GM18511 (cell line): ENCODE measurements around the gene GRK1.
"Not testable (repeated sequence)": the region's sequence is repeated elsewhere in the genome, so short reads cannot be mapped to it uniquely, and the experiment has no call there.

ENCODE experiments used
- ATAC-seq: cut with Tn5 transposase; IDR thresholded peaks from one replicate; pipeline ENCODE4 v1.9.1; 2021; ENCODE audit warnings: mild to moderate bottlenecking, moderate library complexity; ENCODE audit not compliant: unreplicated experiment

Gene GRK1

DNA sequence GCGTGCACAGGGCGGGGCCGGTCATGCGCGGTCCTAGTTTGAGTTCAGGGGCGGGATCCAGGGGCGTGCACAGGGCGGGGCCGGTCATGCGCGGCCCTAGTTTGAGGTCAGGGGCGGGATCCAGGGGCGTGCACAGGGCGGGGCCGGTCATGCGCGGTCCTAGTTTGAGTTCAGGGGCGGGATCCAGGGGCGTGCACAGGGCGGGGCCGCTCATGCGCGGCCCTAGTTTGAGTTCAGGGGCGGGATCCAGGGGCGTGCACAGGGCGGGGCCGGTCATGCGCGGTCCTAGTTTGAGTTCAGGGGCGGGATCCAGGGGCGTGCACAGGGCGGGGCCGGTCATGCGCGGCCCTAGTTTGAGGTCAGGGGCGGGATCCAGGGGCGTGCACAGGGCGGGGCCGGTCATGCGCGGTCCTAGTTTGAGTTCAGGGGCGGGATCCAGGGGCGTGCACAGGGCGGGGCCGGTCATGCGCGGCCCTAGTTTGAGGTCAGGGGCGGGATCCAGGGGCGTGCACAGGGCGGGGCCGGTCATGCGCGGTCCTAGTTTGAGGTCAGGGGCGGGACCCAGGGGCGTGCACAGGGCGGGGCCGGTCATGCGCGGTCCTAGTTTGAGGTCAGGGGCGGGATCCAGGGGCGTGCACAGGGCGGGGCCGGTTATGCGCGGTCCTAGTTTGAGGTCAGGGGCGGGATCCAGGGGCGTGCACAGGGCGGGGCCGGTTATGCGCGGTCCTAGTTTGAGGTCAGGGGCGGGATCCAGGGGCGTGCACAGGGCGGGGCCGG, 58.5 kb downstream of the GRK1 start:
- not testable (repeated sequence) for ATAC-seq

DNA sequence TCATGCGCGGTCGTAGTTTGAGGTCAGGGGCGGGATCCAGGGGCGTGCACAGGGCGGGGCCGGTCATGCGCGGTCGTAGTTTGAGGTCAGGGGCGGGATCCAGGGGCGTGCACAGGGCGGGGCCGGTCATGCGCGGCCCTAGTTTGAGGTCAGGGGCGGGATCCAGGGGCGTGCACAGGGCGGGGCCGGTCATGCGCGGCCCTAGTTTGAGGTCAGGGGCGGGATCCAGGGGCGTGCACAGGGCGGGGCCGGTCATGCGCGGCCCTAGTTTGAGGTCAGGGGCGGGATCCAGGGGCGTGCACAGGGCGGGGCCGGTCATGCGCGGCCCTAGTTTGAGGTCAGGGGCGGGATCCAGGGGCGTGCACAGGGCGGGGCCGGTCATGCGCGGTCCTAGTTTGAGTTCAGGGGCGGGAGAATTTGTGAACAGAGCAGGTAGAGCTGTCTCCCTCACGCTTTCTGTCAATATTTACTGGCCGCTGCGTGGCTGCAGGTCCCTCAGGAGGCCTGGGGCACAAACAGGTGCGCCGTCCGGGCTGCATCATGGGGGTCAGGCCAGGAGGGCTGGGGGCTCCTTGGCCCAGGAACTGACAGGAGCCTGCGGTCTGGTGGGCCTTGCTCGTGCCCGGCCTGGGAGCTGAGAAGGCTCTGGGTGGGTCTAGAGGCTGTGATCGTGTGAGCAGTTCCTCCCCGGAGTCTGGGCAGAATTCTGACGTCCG, 59.2 kb downstream of the GRK1 start:
- ATAC-seq, result not testable (repeated sequence)

DNA sequence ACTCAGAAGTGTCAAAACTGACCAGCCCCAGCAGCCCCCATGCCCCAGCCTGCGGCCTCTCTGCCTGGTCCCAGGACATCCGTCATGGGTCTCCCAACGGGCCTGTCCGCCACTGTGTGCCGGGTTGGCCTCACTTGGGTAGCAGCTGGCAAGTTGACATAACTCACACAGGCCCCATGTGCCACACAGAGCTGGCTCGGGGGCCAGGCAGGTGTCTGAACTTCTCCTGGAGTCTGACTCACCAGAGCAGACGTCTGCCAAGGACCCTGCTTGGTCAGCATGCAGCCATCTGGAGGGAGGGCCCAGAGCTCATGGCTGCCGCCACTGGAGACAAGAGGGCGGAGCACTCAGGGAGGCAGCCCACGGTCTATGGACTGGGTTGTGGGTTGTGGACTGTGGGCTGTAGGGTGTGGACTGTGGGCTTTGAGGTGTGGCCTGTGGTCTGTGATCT, 60.0 kb downstream of the GRK1 start:
- no peak for ATAC-seq

DNA sequence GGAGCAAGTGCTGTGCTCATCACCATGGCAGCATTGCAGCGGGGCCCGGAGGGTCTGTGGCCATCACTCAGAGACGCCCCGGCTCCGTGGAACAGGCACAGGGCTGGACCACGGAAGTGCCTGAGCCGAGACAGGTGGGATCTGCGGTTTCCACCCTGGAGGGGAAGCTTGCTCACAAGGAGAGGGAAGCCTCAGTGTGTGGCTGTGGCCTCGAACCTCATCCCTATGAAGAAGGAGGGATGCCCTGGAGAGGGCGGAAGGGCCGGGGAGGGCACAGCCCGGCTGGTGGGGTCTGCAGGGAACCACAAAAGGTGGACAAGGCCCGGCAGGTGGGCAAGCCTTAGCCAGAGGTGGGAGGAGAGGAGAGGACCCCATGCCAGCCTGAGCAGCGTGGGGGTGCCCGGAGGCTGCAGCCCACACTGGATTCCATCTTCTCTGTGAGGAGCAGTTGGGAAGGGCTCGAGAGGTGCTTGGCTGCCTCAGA, 61.6 kb downstream of the GRK1 start:
- ATAC-seq, result no peak

DNA sequence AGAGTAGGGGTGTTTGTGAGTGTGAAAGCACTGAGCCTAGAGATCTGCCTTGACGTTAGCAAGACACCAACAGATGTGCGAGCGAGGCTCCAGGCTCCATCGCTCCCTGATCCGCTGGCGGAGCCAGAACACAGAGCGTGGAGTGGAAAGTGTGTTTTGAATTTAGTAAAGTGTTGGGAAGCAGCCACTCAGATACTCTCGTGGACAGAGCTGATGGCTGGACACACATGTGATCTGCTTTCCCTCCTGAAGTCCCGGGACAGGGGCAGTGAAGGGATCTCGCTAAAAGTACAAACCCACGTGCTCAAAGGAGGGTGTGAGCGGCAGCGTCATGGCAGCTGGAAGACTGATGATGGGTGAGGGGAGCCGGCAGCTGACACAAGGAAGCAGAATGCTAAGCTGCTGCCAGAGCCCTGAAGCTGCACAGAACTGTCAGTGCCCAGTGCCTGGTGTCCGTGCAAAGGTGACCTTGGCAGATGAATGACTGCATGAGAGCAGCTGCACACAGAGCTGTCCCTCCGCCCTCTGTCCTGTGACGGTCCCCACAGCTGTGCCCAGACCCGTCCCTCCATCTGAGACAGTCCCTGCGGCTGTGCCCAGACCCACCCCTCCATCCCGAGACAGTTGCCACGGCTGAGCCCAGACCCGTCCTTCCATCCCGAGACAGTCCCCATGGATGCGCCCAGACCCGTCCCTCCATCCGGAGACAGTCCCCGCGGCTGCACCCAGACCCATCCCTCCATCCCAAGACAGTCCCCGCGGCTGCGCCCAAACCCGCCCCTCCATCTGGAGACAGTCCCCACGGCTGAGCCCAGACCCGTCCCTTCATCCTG, 62.4 kb downstream of the GRK1 start:
- no peak for ATAC-seq

DNA sequence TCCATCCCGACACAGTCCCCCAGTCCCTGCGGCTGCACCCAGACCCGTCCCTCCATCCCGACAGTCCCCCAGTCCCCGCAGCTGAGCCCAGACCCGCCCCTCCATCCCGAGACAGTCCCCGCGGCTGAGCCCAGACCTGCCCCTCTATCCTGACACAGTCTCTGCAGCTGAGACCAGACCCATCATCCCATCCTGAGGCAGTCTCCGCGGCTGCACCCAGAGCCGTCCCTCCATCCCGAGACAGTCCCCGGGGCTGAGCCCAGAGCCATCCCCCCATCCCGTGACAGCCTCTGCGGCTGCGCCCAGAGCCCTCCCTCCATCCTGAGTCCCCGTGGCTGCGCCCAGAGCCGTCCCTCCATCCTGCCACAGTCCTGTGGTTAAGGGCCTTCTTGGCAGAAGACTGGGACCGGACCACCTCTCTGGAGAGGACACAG, 63.3 kb downstream of the GRK1 start:
- ATAC-seq, result no peak

DNA sequence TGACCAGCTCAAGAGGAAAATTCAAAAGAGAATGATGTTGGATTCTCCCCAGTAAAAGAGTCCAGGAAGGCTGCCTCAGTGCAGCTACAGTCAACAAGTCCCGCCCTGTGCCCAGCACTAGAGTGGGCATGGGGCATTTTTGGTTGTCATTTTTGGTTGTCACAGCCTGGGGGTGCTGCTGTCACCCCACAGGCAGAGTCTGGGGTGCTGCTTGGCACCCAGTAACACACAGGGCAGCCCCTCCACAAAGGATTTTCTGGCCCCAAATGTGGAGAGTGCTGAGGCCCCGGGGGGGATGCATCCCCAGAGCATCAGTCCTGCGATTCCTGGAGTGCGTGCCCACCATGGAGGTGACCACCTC, 63.8 kb downstream of the GRK1 start:
- ATAC-seq, result no peak

DNA sequence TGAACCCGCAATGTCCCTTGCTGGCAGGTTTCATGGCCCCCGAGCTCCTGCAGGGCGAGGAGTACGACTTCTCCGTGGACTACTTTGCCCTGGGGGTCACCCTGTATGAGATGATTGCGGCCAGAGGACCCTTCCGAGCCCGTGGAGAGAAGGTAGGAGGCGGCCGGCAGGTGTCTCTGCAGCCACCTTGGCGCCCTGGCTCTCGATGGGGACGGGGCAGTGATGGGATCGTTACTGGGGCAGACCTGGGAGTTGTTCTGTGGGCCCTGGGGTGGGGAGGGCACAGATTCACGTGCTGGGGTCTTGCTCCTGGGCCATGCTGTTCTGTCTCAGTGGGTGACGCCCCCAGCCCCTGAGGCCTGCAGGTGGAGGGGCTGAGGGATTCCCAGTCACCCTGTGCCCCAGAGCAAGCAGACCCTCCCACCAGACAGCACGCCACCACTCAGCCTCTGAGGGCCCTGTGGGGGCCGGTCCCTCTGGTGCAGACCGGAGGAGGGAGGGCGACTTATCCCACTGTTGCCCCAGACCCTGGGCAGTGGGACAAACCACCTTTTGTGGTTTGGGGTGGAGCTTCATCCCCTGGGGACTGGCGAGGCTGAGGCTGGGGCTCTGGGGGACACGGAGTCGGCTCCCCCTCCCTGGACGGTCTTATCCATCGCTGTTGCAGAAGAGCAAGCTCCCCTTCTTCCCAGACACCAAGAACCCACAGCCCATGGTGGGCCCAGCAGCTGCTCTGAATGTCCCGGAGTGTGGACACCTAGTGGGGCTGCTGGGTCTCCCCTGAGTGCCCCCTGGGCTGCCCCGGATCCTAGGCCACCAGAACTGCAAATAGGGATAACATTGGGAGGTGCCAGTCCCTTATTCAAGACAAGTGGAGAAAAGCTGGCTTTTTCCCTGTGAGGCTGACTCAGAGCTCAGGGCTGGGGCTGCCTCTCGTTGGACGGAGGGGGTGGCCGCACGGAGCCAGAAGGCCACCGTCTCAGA, 64.5 kb downstream of the GRK1 start:
- no peak for ATAC-seq

DNA sequence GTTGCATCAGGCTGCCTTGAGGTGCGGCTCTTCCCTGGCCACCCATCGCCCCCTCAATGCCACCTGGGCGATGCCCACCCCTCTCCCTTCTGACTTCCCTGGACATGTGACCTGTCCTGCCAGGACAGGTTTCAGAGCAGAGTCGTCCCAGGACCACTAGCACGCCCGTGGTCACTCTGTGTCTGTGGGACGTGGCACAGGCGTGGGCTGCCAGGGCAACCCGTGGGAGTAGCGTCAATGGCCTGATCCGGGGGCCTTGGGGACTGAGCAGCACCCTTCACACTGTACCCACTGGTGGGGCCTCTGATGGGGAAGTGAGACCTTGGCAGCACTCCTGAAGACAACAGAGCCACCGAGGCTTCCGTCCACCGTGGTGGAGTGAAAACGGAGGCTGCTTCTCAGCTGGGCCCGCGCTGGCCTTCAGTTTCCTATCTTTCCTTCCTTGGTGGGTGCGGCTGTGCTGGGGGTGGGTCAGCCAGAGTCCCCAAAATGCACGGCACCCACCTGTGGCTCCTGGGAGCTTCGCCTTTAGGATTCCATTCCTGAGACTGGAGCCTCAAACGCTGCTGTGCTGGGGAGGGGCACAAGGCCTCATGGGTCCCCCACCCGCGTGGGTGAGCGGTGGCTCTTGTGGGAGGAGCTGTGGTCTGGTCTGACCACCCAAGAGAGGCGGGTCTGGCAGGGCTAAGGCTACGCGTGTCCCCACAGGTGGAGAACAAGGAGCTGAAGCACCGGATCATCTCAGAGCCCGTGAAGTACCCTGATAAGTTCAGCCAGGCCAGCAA, 65.3 kb downstream of the GRK1 start:
- no peak for ATAC-seq

DNA sequence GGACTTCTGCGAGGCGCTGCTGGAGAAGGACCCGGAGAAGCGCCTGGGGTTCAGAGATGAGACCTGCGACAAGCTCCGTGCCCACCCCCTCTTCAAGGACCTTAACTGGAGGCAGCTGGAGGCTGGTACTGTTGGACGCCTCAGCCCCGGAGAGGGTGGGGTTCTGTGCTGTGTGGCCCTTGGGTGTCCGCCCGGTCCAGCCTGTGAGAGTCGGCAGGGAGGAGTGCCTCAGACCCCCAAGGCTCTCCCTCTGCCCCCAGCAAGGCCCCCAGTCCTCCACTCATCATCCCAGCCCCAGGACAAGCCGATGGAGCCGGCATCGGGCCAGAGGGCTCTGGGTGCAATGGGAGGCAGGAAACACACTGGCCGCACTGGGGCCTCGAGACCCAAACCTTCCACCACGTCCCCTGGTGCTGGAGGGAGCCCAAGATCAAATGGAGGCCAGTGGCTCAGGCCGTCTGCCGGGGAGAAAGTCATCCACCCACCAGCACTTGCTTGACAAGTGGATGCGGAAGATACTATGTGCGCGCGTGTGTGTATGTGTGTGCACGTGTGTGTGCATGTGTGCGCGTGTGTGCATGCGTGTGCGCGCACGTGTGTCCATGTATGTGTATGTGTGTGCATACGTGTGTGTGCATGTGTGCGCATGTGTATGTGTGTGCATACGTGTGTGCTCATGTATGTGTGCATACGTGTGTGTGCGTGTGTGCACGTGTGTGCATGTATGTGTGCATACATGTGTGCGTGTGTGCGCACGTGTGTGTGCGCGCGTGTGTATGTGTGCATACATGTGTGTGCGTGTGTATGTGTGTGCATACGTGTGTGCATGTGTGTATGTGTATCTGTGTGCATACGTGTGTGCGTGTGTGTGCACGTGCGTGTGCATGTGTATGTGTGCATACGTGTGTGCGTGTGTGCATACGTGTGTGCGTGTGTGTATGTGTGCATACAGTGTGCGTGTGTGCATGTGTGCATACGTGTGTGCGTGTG, 66.2 kb downstream of the GRK1 start:
- ATAC-seq, result no peak

DNA sequence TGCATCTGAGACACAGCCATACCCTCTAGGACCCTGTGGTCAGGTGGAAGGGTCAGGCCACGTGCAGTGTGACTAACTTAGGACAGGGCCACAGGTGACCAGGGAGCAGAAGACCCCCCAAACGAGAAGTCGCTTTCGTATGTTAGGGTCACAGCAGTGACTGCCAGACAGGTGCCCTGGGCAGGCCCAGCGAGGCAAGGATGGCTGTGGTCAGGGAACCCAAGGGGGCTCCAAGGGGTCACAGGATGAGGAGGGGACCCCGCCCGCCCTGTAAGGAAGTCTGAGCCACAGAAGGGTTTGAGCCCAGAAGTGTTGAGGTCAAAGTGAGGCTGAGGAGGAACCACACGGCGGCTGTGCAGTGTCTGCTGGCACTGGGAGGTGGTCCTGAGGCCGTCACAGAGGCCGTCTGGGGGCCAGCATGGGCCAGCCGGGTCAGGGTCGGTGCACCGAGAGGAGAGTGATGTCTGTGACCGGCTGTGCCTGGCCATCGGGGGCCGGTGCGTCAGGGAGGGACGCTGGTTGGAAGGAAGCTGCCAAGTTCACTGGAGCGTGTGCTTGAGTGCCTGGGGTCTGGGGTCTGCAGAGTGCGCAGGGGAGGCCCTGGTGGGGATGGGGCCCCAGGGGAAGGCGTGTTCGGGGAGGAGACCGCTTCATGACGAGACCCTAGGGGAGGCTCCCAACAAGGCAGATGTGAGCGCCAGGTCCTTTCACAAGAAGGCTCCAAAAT, 67.2 kb downstream of the GRK1 start:
- no peak for ATAC-seq

DNA sequence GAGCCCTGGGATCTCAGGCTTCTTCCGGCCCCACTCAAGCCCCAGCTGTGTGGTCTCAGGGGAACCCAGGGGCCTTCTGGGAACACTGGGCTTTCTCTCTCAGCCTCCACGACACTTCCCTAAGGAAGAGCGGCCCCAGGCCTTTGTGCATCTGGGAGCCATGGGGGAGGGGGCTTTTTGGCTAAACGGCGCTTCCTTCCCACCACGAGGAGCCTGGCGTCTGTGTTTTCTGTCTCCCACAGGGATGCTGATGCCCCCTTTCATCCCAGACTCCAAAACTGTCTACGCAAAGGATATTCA, 67.8 kb downstream of the GRK1 start:
- no peak for ATAC-seq

DNA sequence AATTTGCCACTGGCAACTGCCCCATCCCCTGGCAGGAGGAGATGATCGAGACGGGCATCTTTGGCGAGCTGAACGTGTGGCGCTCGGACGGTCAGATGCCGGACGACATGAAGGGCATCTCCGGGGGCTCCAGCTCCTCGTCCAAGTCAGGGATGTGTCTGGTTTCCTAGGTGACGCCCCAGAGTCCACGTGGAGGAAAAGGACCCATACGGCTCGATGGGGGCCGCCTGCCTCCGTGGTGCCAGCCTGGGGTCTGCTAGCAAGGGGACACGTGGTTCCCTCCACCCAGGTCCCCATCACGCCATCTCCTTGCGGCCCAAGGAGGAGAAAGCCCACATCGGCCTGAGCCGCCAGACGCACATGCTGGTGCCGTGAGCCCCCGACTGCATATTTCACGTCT, 68.2 kb downstream of the GRK1 start:
- ATAC-seq, result no peak

DNA sequence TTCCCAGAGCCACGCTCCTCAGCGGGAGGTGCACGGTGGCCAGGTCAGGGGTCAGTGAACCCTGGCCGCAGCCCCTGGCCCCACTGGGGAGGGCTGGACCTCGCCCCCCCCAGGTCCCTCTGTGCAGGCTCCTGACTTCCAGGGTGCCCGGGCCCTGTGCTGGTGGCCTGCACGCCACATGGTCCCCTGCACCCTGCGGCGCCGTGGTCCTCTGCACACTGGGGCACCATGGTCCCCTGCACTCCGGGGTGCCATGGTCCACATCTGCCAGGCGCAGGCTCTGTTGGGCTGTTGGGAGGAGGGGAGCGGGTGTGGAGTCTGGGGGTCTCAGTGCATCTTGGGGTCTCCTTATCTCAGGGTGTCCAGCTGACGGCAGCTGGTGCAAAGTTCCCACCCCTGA, 68.7 kb downstream of the GRK1 start:
- ATAC-seq, result no peak

DNA sequence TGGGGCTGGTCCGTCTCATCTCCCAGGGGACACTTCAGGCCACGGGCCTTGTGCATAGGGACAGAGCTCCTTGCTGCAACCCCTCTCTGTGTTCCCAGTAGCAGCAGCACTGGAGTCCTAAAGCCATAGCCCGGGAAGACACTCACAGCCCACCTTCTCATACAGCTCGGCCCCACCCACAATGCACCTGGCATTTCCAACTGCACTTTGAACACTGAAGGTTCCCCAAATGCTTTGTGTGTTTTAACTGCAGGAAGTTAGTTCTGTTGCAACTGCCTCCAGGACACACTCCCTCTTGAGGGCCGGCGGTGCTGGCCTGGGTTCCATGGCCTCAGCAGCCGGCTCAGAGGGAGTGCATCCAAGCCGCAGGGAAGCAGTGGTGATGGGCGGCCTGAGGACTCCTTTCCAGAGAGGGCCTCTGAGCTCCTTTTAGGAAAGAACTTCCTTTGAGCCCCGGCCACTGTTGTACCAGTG, 69.3 kb downstream of the GRK1 start:
- ATAC-seq, result no peak

DNA sequence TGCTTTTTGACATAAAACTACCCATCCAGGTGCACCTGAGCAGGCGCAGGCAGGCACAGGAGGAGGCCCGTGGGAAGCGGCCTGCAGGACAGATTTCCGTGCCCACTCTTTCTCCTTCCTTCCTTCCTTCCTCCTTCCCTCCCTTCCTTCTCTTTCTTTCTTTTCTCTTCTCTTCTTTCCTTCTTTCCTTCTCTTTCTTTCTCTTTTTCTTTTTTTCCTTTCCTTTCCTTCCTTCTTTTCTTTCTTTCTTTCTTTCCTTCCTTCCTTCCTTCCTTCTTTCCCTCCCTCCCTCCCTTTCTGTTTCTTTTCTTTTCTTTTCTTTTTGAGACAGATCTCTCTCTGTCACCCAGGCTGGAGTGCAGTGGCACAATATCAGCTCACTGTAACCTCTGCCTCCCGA, 70.8 kb downstream of the GRK1 start:
- no peak for ATAC-seq

DNA sequence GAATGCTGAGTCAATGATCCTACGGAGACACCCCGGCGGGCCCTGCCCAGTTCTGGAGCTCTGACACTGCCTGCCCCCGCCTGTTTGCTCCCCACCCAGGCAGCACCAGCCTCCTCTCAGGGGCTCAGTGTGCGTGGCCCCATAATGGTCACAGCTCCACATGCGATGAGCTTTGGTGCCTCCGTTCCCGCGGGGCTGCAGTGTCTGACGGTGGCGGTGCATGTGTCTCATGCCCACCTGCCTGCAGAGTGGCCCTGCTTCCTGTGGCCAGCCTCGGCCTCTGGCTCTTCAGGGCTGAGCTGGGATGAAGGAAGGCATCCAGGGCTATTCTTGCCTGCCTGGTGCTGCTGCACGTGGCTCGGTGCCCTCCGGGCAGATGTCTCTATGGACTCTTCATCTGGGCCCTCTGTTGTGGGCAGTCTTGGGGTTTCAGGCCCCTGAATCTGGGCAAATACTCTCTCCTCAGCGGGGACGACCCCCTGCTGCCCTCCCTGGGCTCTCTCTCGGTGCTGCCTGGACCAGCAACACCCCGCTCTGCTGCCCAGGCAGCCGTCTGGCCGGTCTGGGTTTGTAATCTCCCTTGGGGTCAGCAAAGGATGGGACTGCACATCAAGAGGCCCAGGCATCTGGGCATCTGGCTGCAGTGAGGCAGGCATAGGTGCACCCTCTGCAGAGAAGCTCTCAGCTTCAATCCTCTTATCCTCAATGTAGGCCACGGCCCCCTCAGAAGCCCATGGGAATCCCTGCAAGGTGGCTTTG, 72.7 kb downstream of the GRK1 start:
- no peak for ATAC-seq
